Vagina (tissue), 2 donors: ENCODE data around the gene ADAMTS17.

Experiments used
- POLR2A ChIP-seq, 2 donors: fragments of 450-650 bp; IDR thresholded peaks; one replicate each; pipeline ENCODE4 v1.6.1; 2017; ENCODE audit warnings: antibody characterized with exemption in 2 of 2, mild to moderate bottlenecking in 2 of 2, moderate library complexity in 2 of 2
- POLR2AphosphoS5 ChIP-seq, 2 donors: sonication (generic); formaldehyde crosslinking; IDR thresholded peaks; one replicate each; pipeline ENCODE4 v1.9.0; 2017; ENCODE audit warnings: antibody characterized with exemption in 2 of 2, mild to moderate bottlenecking in 2 of 2, low read depth in 1 of 2; ENCODE audit not compliant: insufficient read depth in 1 of 2
- TF ChIP-seq, protein P1 (sequence below), 3 experiments: fragments of 450-650 bp in 2 of 3; fragments of 200-600 bp in 1 of 3; sonication (generic) in 1 of 3; IDR thresholded peaks; one replicate each; pipeline ENCODE4 v1.5.1; 2017 to 2019; ENCODE audit warnings: antibody characterized with exemption in 3 of 3, mild to moderate bottlenecking in 2 of 3, moderate library complexity in 2 of 3

DNA sequence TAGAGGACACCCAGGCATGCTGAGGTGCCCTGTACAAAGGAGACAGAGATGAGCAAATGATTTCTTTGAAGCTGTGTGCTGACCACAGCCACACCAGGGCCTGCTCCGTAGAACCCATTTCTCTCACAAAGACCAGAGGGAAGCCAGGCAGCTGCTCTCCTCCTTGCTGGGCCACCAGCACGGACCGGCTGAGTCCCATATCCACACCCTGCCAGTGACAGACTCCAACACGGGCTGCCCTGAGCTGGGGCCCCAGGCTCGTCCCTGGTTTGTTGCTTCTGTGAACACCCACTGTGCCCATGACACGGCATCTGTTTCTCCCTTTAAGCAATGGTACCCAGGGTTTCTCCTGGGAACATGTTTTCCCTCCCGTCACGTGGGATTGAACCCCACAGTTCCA, 284.5 kb downstream of the ADAMTS17 start:
- TF ChIP-seq POLR2AphosphoS5 (IDR thresholded peaks at IDR 0.05; ENCODE audit: insufficient read depth in 1 of 2, low read depth in 1 of 2) (no peak), POLR2A (IDR thresholded peaks at IDR 0.05) (no peak)
- TF ChIP-seq, protein P1, sequence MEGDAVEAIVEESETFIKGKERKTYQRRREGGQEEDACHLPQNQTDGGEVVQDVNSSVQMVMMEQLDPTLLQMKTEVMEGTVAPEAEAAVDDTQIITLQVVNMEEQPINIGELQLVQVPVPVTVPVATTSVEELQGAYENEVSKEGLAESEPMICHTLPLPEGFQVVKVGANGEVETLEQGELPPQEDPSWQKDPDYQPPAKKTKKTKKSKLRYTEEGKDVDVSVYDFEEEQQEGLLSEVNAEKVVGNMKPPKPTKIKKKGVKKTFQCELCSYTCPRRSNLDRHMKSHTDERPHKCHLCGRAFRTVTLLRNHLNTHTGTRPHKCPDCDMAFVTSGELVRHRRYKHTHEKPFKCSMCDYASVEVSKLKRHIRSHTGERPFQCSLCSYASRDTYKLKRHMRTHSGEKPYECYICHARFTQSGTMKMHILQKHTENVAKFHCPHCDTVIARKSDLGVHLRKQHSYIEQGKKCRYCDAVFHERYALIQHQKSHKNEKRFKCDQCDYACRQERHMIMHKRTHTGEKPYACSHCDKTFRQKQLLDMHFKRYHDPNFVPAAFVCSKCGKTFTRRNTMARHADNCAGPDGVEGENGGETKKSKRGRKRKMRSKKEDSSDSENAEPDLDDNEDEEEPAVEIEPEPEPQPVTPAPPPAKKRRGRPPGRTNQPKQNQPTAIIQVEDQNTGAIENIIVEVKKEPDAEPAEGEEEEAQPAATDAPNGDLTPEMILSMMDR (IDR thresholded peaks at IDR 0.05), result no peak
